Gastrocnemius medialis (tissue), 4 donors: Measurements from ENCODE around the gene TCF7L2. TPM values are rescaled to one million over a fixed set of nuclear protein-coding genes. Genes with fewer than 3 reads are reported as not detected.

ENCODE experiments used
- ATAC-seq, 2 donors: fragments of 150-250 bp; one replicate each; pipeline ENCODE4 v1.9.1; 2016
- DNase-seq, 2 donors: peaks; one replicate each; pipeline ENCODE4 v3.0.0-alpha.2; 2019
- H3K27ac ChIP-seq, 4 donors: fragments of 200-600 bp; sonication (generic); 1 replicate in 1 of 4; 2 replicates in 3 of 4; pipeline ENCODE4 v1.5.1; 2016 to 2018; ENCODE audit warnings: mild to moderate bottlenecking in 2 of 4, moderate library complexity in 1 of 4
- H3K27me3 ChIP-seq, 3 donors: fragments of 200-600 bp; sonication (generic) in 2 of 3; 1 replicate in 1 of 3; 2 replicates in 2 of 3; pipeline versions ENCODE4 v1.5.1 to v1.6.0; 2016 to 2019; ENCODE audit warnings: mild to moderate bottlenecking in 1 of 3, moderate library complexity in 1 of 3
- H3K36me3 ChIP-seq, 2 donors: fragments of 200-600 bp; sonication (generic) in 1 of 2; one replicate each; pipeline ENCODE4 v1.5.1; 2017 to 2018
- H3K4me1 ChIP-seq, 2 donors: fragments of 200-600 bp; sonication (generic) in 1 of 2; one replicate each; pipeline ENCODE4 v1.5.1; 2016 to 2017; ENCODE audit warnings: mild to moderate bottlenecking in 2 of 2
- H3K4me3 ChIP-seq, 4 donors: fragments of 200-600 bp; sonication (generic) in 3 of 4; 1 replicate in 1 of 4; 2 replicates in 3 of 4; pipeline ENCODE4 v1.5.1; 2016 to 2019; ENCODE audit warnings: mild to moderate bottlenecking in 2 of 4
- H3K9me3 ChIP-seq, 3 donors: fragments of 200-600 bp; sonication (generic) in 2 of 3; 1 replicate in 1 of 3; 2 replicates in 2 of 3; pipeline ENCODE4 v1.5.1; 2016 to 2019
- CTCF ChIP-seq, 5 experiments: fragments of 450-650 bp in 3 of 5; fragments of 200-600 bp in 2 of 5; sonication (generic) in 2 of 5; IDR thresholded peaks in 4 of 5; conservative IDR thresholded peaks in 1 of 5; 1 replicate in 4 of 5; 2 replicates in 1 of 5; pipeline ENCODE4 v1.5.1; 2016 to 2019; ENCODE audit warnings: antibody characterized with exemption in 5 of 5, mild to moderate bottlenecking in 3 of 5, moderate library complexity in 3 of 5
- POLR2A ChIP-seq, 2 donors: fragments of 450-650 bp; IDR thresholded peaks; one replicate each; pipeline ENCODE4 v1.6.1; 2017; ENCODE audit warnings: antibody characterized with exemption in 2 of 2, mild to moderate bottlenecking in 2 of 2, moderate library complexity in 2 of 2
- in situ Hi-C, 4 donors: fragments of 200-750 bp; cut with MboI; loops; one replicate each; pipeline versions ENCODE4 v1.15.0 to v1.8.0; 2017; ENCODE audit warnings: low sequenced_read_pairs in 4 of 4
- intact Hi-C: fragments of 100-400 bp; cut with DNase I; formaldehyde crosslinking; loops from one replicate; pipeline ENCODE4 v1.15.1; 2023; ENCODE audit warnings: low total_unique reads
- total RNA-seq, 4 donors: library from RNA; depleted of rRNA; stranded (reverse); fragments of >200 nt; gene quantifications; one replicate each; pipeline versions ENCODE4 v1.1.0 to v1.2.3, GENCODE V29; 2016

TCF7L2 gene
- total RNA-seq, 4 donors from 2014 or later, result 4.6 to 5.1 (median 5.0) TPM

GRCh38 chr10:113180401-113181154 is 230.5 kb downstream of the TCF7L2 start:
- no peak for DNase-seq
- no peaks in the 10 kb centered on the region for H3K36me3 ChIP-seq
- no peak overlapping the region for H3K4me3 ChIP-seq
- no peaks in the 10 kb centered on the region for H3K9me3 ChIP-seq
- no peak for ATAC-seq
- TF ChIP-seq POLR2A (IDR thresholded peaks at IDR 0.05), result no peak
- TF ChIP-seq CTCF (IDR thresholded peaks at IDR 0.05 in 4 of 5, conservative IDR thresholded peaks at IDR 0.05 in 1 of 5), result no peak
- in situ Hi-C loops, result no loop called here
- intact Hi-C loops, result no loop called here
- no peak overlapping the region for H3K27ac ChIP-seq
- no peaks in the 10 kb centered on the region for H3K27me3 ChIP-seq
- H3K4me1 ChIP-seq, result no peaks in the 10 kb centered on the region

GRCh38 chr10:113182154-113182553 is 232.1 kb downstream of the TCF7L2 start:
- H3K4me3 ChIP-seq, result no peak overlapping the region
- no peaks in the 10 kb centered on the region for H3K4me1 ChIP-seq
- no peaks in the 10 kb centered on the region for H3K9me3 ChIP-seq
- no peak for DNase-seq
- in situ Hi-C loops (no loop called here), intact Hi-C loops (no loop called here)
- no peaks in the 10 kb centered on the region for H3K36me3 ChIP-seq
- no peak for ATAC-seq
- H3K27me3 ChIP-seq, result no peaks in the 10 kb centered on the region
- H3K27ac ChIP-seq, result no peak overlapping the region
- TF ChIP-seq POLR2A (IDR thresholded peaks at IDR 0.05) (no peak), CTCF (IDR thresholded peaks at IDR 0.05 in 4 of 5, conservative IDR thresholded peaks at IDR 0.05 in 1 of 5) (no peak)

- H3K27ac ChIP-seq, result no peak overlapping the region
- H3K9me3 ChIP-seq, result no peaks in the 10 kb centered on the region
- in situ Hi-C loops (no loop called here), intact Hi-C loops (no loop called here)
- ATAC-seq, result no peak
- TF ChIP-seq POLR2A (IDR thresholded peaks at IDR 0.05) (no peak), CTCF (IDR thresholded peaks at IDR 0.05 in 4 of 5, conservative IDR thresholded peaks at IDR 0.05 in 1 of 5) (no peak)
- H3K27me3 ChIP-seq, result no peaks in the 10 kb centered on the region
- H3K4me3 ChIP-seq, result no peak overlapping the region
- DNase-seq, result no peak
- no peaks in the 10 kb centered on the region for H3K36me3 ChIP-seq
- H3K4me1 ChIP-seq, result no peaks in the 10 kb centered on the region
Measured at GRCh38 chr10:113183573-113183972, 233.5 kb downstream of the TCF7L2 start.

GRCh38 chr10:113187063-113187777 is 237.2 kb downstream of the TCF7L2 start:
- H3K9me3 ChIP-seq, result no peaks in the 10 kb centered on the region
- H3K27ac ChIP-seq, result no peak overlapping the region
- ATAC-seq (no peak), DNase-seq (no peak)
- in situ Hi-C loops (no loop called here), intact Hi-C loops (no loop called here)
- H3K36me3 ChIP-seq, result no peaks in the 10 kb centered on the region
- no peaks in the 10 kb centered on the region for H3K27me3 ChIP-seq
- no peaks in the 10 kb centered on the region for H3K4me1 ChIP-seq
- TF ChIP-seq CTCF (IDR thresholded peaks at IDR 0.05 in 4 of 5, conservative IDR thresholded peaks at IDR 0.05 in 1 of 5), result no peak
- no peak overlapping the region for H3K4me3 ChIP-seq
